Esophagus muscularis mucosa (tissue), 3 donors: ENCODE data around the gene SAE1.

ENCODE experiments used
- POLR2A ChIP-seq: fragments of 450-650 bp; IDR thresholded peaks from one replicate; pipeline ENCODE4 v1.6.1; 2017; ENCODE audit warnings: antibody characterized with exemption, moderate library complexity, mild to moderate bottlenecking, low read depth
- POLR2AphosphoS5 ChIP-seq, 2 donors: sonication (generic); formaldehyde crosslinking; IDR thresholded peaks; one replicate each; pipeline ENCODE4 v1.6.1; 2017; ENCODE audit warnings: antibody characterized with exemption in 2 of 2
- TF ChIP-seq, protein P1 (sequence below), 3 experiments: fragments of 200-600 bp in 2 of 3; fragments of 450-650 bp in 1 of 3; sonication (generic) in 2 of 3; IDR thresholded peaks; one replicate each; pipeline ENCODE4 v1.5.1; 2017 to 2019; ENCODE audit warnings: antibody characterized with exemption in 3 of 3, mild to moderate bottlenecking in 2 of 3, moderate library complexity in 1 of 3

GRCh38 chr19:47146920-47147319 lies 16.3 kb downstream of the SAE1 start:
- TF ChIP-seq, protein P1, sequence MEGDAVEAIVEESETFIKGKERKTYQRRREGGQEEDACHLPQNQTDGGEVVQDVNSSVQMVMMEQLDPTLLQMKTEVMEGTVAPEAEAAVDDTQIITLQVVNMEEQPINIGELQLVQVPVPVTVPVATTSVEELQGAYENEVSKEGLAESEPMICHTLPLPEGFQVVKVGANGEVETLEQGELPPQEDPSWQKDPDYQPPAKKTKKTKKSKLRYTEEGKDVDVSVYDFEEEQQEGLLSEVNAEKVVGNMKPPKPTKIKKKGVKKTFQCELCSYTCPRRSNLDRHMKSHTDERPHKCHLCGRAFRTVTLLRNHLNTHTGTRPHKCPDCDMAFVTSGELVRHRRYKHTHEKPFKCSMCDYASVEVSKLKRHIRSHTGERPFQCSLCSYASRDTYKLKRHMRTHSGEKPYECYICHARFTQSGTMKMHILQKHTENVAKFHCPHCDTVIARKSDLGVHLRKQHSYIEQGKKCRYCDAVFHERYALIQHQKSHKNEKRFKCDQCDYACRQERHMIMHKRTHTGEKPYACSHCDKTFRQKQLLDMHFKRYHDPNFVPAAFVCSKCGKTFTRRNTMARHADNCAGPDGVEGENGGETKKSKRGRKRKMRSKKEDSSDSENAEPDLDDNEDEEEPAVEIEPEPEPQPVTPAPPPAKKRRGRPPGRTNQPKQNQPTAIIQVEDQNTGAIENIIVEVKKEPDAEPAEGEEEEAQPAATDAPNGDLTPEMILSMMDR (IDR thresholded peaks at IDR 0.05), result no peak
- TF ChIP-seq POLR2A (no peak), POLR2AphosphoS5 (IDR thresholded peaks at IDR 0.05) (no peak)
